ENCODE measurements around the gene NNAT.
"Not testable (repeated sequence)": the region's sequence is repeated elsewhere in the genome, so short reads cannot be mapped to it uniquely, and the experiment has no call there.

The NNAT gene

GRCh38 chr20:37540001-37540400 is 19.0 kb downstream of the NNAT start:
- DNase-seq (ENCODE audit: low read depth in 1 of 2, low spot score in 1 of 2): no peak

- DNase-seq (ENCODE audit: low read depth in 1 of 2, low spot score in 1 of 2): not testable (repeated sequence)
Observed at GRCh38 chr20:37540838-37541237, 19.8 kb downstream of the NNAT start.

GRCh38 chr20:37541326-37541725 is 20.3 kb downstream of the NNAT start:
- DNase-seq (ENCODE audit: low read depth in 1 of 2, low spot score in 1 of 2): no peak

- no peak for DNase-seq (ENCODE audit: low read depth in 1 of 2, low spot score in 1 of 2)
Observed at GRCh38 chr20:37542281-37542680, 21.2 kb downstream of the NNAT start.

GRCh38 chr20:37543828-37544227 is 22.8 kb downstream of the NNAT start:
- no peak for DNase-seq (ENCODE audit: low read depth in 1 of 2, low spot score in 1 of 2)

- DNase-seq (ENCODE audit: low read depth in 1 of 2, low spot score in 1 of 2): no peak
Observed at GRCh38 chr20:37544386-37544785, 23.3 kb downstream of the NNAT start.

- no peak for DNase-seq (ENCODE audit: low read depth in 1 of 2, low spot score in 1 of 2)
Observed at GRCh38 chr20:37545516-37545915, 24.5 kb downstream of the NNAT start.

- no peak for DNase-seq (ENCODE audit: low read depth in 1 of 2, low spot score in 1 of 2)
Observed at GRCh38 chr20:37547912-37548311, 26.9 kb downstream of the NNAT start.

GRCh38 chr20:37550101-37550920 is 29.3 kb downstream of the NNAT start:
- not testable (repeated sequence) for DNase-seq (ENCODE audit: low read depth in 1 of 2, low spot score in 1 of 2)

- not testable (repeated sequence) for DNase-seq (ENCODE audit: low read depth in 1 of 2, low spot score in 1 of 2)
Observed at GRCh38 chr20:37551660-37552059, 30.6 kb downstream of the NNAT start.

- DNase-seq (ENCODE audit: low read depth in 1 of 2, low spot score in 1 of 2): no peak
Observed at GRCh38 chr20:37552415-37552814, 31.4 kb downstream of the NNAT start.

GRCh38 chr20:37554721-37555298 is 33.8 kb downstream of the NNAT start:
- DNase-seq (ENCODE audit: low read depth in 1 of 2, low spot score in 1 of 2): not testable (repeated sequence)

GRCh38 chr20:37556538-37556937 is 35.5 kb downstream of the NNAT start:
- no peak for DNase-seq (ENCODE audit: low read depth in 1 of 2, low spot score in 1 of 2)

- DNase-seq (ENCODE audit: low read depth in 1 of 2, low spot score in 1 of 2): no peak
Observed at GRCh38 chr20:37558306-37558705, 37.3 kb downstream of the NNAT start.

GRCh38 chr20:37558779-37559178 is 37.7 kb downstream of the NNAT start:
- no peak for DNase-seq (ENCODE audit: low read depth in 1 of 2, low spot score in 1 of 2)

- no peak for DNase-seq (ENCODE audit: low read depth in 1 of 2, low spot score in 1 of 2)
Observed at GRCh38 chr20:37559312-37560027, 38.4 kb downstream of the NNAT start.

GRCh38 chr20:37560629-37561028 is 39.6 kb downstream of the NNAT start:
- DNase-seq (ENCODE audit: low read depth in 1 of 2, low spot score in 1 of 2): no peak

- DNase-seq (ENCODE audit: low read depth in 1 of 2, low spot score in 1 of 2): no peak
Observed at GRCh38 chr20:37562695-37563480, 41.8 kb downstream of the NNAT start.

GRCh38 chr20:37564016-37564387 is 43.0 kb downstream of the NNAT start:
- no peak for DNase-seq (ENCODE audit: low read depth in 1 of 2, low spot score in 1 of 2)

- peak; percentile 9 to 33 for DNase-seq (ENCODE audit: low read depth in 1 of 2, low spot score in 1 of 2)
Observed at GRCh38 chr20:37564388-37565133, 43.5 kb downstream of the NNAT start.
